HFFc6 (cell line): ENCODE data around the gene ZNF701. TPM values are rescaled to one million over a fixed set of nuclear protein-coding genes. Genes with fewer than 3 reads are reported as not detected.
A peak's percentile ranks its signal among the peaks of the same experiment; 100 is the strongest.

ENCODE experiments used
- DNase-seq: peaks from one replicate; pipeline ENCODE4 v3.0.0-alpha.2; 2018
- H3K27ac Mint-ChIP-seq: 2 replicates; pipeline ENCODE4 v1.8.0; 2020; ENCODE audit warnings: mild to moderate bottlenecking, mixed read lengths
- H3K27me3 Mint-ChIP-seq: 2 replicates; pipeline ENCODE4 v1.8.0; 2021; ENCODE audit warnings: mild to moderate bottlenecking, moderate library complexity, mixed read lengths; ENCODE audit not compliant: insufficient read depth
- H3K36me3 Mint-ChIP-seq: 2 replicates; pipeline ENCODE4 v1.8.0; 2021; ENCODE audit warnings: low read depth, mixed read lengths
- H3K4me1 Mint-ChIP-seq: 2 replicates; pipeline ENCODE4 v1.8.0; 2020; ENCODE audit warnings: low read depth, mixed read lengths
- H3K4me3 Mint-ChIP-seq: 2 replicates; pipeline ENCODE4 v1.8.0; 2020; ENCODE audit warnings: mild to moderate bottlenecking, moderate library complexity, mixed read lengths
- H3K9me3 Mint-ChIP-seq: 2 replicates; pipeline ENCODE4 v1.8.0; 2020; ENCODE audit warnings: mild to moderate bottlenecking, mixed read lengths
- long read RNA-seq: library from polyadenylated mRNA; unstranded; transcript quantifications from one replicate; pipeline ENCODE4 v2.0.0, GENCODE V29; 2019
- total RNA-seq, 6 experiments: library from RNA; stranded (reverse); fragmentation: NEBNext Ultra II Directional; extraction: Animal tissue kit (Norgen Biotek cat#: 25700); gene quantifications; 2 replicates in 1 of 6; 3 replicates in 5 of 6; pipeline ENCODE4 v1.2.3, GENCODE V29; 2021
- TF ChIP-seq, protein P1 (sequence below): fragments of 200-600 bp; sonication (generic); IDR thresholded peaks from 2 replicates; pipeline ENCODE4 v1.5.0; 2021; ENCODE audit warnings: antibody characterized with exemption, mild to moderate bottlenecking

ZNF701 gene
- total RNA-seq = 10 to 100 TPM in 1 of 6 experiments, 1 to 10 TPM in 5; 7.0 to 10.0 (median 8.5) TPM
- long read RNA-seq, partial matches to known transcripts = 0 of 6 reads
- long read RNA-seq, other reads (novel, unspliced or antisense) = 2 of 6 reads

DNA sequence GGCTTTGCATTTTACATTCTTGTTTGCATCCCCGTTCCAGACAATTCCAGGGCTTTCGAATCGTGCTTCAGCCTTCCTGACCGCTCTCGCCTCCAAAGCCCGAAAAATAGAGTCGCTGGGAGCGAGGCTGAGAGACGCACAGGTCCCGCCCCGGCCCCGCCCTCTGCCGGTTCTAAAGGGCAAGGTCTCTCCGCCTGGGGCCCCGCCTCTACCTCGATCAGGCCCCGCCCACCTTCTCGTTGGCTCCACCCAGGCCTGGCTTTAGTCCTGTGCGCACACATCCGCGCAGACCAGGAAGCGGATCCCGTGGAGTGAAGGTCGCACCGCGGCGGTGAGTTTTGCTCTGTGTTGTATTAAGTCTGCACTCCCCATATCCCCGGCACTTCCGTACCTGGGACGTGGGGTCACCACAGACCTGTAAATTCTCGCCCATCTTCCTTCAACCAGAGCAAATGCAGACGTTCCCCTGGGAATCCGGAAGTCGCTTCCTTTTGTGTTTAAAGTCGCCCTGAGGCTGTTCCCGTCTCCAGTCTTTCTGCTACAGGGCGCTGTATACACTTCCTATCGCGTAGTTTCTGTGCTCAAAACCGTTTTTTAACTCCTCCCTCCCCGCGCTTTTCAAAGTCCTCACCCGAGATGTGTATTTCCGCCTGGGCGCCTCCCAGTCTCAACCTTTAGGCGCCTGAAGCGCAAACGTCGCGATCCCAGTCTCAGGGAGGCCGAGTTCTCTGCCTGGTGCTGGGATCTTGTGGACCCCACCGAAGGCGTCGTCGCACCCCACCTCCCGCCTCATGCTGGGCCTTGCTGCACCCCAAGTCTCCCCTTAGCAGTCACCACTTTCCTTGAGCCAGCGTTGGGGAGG lies at the start of gene ZNF701:
ZNF701 (plus strand) TSS at position 288 of the 862 bp plus-strand sequence. CDS start 3,861 bp downstream, outside the sequence.
- Mint-ChIP-seq H3K36me3 (peaks cover 60% of the 10 kb centered on the region), H3K27ac (peak within 1 kb of the TSS; percentile 92), H3K9me3 (peaks cover 46% of the 10 kb centered on the region), H3K4me1 (peaks cover 19% of the 10 kb centered on the region), H3K4me3 (peak within 1 kb of the TSS; percentile 91), H3K27me3 (peaks cover 8% of the 10 kb centered on the region; the same call in 1 of the 2 replicates)
- TF ChIP-seq, protein P1, sequence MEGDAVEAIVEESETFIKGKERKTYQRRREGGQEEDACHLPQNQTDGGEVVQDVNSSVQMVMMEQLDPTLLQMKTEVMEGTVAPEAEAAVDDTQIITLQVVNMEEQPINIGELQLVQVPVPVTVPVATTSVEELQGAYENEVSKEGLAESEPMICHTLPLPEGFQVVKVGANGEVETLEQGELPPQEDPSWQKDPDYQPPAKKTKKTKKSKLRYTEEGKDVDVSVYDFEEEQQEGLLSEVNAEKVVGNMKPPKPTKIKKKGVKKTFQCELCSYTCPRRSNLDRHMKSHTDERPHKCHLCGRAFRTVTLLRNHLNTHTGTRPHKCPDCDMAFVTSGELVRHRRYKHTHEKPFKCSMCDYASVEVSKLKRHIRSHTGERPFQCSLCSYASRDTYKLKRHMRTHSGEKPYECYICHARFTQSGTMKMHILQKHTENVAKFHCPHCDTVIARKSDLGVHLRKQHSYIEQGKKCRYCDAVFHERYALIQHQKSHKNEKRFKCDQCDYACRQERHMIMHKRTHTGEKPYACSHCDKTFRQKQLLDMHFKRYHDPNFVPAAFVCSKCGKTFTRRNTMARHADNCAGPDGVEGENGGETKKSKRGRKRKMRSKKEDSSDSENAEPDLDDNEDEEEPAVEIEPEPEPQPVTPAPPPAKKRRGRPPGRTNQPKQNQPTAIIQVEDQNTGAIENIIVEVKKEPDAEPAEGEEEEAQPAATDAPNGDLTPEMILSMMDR = peak; percentile 68
- peak; percentile 86 for DNase-seq

- DNase-seq = no peak
- H3K27ac Mint-ChIP-seq = no peak overlapping the region
Observed at GRCh38 chr19:52522551-52522950, 47.5 kb upstream of the ZNF701 start.

DNA sequence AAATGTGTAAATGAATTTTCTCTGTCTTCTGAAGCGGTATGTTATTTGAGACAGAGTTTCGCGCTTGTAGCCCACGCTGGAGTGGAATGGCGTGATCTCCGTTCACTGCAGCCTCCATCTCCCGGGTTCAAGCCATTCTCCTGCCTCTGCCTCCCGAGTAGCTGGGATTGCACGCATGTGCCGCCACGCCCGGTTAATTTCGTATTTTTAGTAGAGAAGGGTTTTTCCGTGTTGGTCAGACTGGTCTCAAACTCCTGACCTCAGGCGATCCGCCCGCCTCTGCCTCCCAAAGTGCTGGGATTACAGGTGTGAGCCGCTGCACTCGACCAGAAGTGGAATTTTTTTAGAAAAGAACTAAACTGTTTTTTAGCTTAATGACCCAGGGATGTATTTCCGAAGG lies 46.0 kb upstream of the ZNF701 start:
- Mint-ChIP-seq H3K27ac (no peak overlapping the region), H3K27me3 (no peaks in the 10 kb centered on the region), H3K9me3 (peaks cover 40% of the 10 kb centered on the region), H3K4me3 (no peak overlapping the region), H3K4me1 (peaks cover 16% of the 10 kb centered on the region), H3K36me3 (peaks cover 21% of the 10 kb centered on the region)
- TF ChIP-seq, protein P1 = no peak
- no peak for DNase-seq

More at GRCh38 chr19:52522551-52522950, 47.5 kb upstream of the ZNF701 start:
- Mint-ChIP-seq H3K4me3 (no peak overlapping the region), H3K27me3 (no peaks in the 10 kb centered on the region; the same call in 1 of the 2 replicates), H3K4me1 (peaks cover 6% of the 10 kb centered on the region; the same call in 1 of the 2 replicates), H3K9me3 (peaks cover 49% of the 10 kb centered on the region), H3K36me3 (peaks cover 12% of the 10 kb centered on the region)
- TF ChIP-seq, protein P1 = no peak

DNA sequence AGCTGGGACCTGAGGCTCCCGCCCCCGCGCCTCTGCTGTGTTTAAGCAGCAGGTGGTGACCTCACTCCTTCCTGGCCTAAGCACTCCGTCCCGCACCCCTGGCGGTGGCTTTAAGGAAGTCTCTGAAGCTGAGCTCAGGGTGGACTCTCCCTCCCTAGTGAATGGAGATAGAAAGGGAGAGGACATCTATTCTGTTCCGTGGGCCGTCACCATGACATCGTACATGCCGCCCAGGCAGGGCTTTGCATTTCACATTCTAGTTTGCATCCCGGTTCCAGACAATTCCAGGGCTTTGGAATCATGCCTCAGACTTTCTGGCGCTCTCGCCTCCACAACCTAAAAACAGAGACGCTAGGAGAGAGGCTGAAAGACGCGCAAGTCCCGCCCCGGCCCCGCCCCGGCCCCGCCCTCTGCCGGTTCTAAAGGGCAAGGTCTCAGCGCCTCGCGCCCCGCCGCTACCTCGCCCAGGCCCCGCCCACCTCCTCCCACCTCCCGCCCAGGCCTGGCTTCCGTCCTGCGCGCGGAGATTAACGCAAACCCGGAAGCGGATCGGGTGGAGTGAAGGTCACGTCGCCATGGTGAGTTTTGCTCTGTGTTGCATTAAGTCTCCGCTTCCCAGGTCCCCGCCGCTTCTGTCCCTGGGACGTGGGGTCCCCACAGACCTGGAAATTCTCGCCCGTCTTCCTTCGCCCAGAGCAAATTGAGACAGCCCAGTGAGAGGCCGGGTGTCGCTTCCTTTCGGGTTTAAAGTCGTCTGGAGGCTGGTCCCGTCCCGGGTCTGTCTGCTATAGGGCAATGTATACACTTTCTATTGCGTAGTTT lies 42.7 kb upstream of the ZNF701 start, which contains the start of gene ZNF808:
ZNF808 (plus strand) TSS at position 535 of the 822 bp plus-strand sequence. CDS start 15,617 bp downstream, outside the sequence.
- peak; percentile 87 for DNase-seq
- H3K4me3 Mint-ChIP-seq = peak within 1 kb of the TSS; percentile 98
- H3K9me3 Mint-ChIP-seq = peaks cover 23% of the 10 kb centered on the region
- H3K4me1 Mint-ChIP-seq = peaks cover 17% of the 10 kb centered on the region
- H3K27me3 Mint-ChIP-seq = no peaks in the 10 kb centered on the region
- peaks cover 23% of the 10 kb centered on the region for H3K36me3 Mint-ChIP-seq
- H3K27ac Mint-ChIP-seq = peak within 1 kb of the TSS; percentile 99
- TF ChIP-seq, protein P1 = peak; percentile 78

GRCh38 chr19:52527956-52528351 lies 42.1 kb upstream of the ZNF701 start:
- TF ChIP-seq, protein P1 = no peak
- Mint-ChIP-seq H3K9me3 (peaks cover 17% of the 10 kb centered on the region), H3K27ac (peak overlapping the region; percentile 99), H3K27me3 (no peaks in the 10 kb centered on the region), H3K4me3 (peak overlapping the region; percentile 98), H3K4me1 (peaks cover 17% of the 10 kb centered on the region), H3K36me3 (peaks cover 27% of the 10 kb centered on the region)
- no peak for DNase-seq
